IMR-90 (cell line): ENCODE data around the gene SMIM43. TPM values are rescaled to one million over a fixed set of nuclear protein-coding genes. Genes with fewer than 3 reads are reported as not detected.
A peak's percentile ranks its signal among the peaks of the same experiment; 100 is the strongest.

Source experiments
- ATAC-seq: fragments of 200-7000 bp; cut with Tn5 transposase; 2 replicates; pipeline ENCODE4 v1.9.1; 2020; ENCODE audit warnings: low read depth, mild to moderate bottlenecking, moderate library complexity
- BruUV-seq: library from RNA; stranded (reverse); fragments of 400-500 nt; replicated peaks from 2 replicates; lab custom pipeline; 2021; lab: Mats Ljungman, UMichigan
- CTCF ChIA-PET: fragments of 300-600 bp; formaldehyde crosslinking; extraction: SDS; loops from one replicate; lab custom pipeline; 2021; ENCODE audit warnings: antibody characterized with exemption; lab: Yijun Ruan, JAX
- POLR2A ChIA-PET: fragments of 300-600 bp; sonication (Branson Sonifier 250); formaldehyde crosslinking; loops from one replicate; lab custom pipeline; 2022; ENCODE audit warnings: antibody characterized with exemption; ENCODE audit not compliant: unreplicated experiment; lab: Charles Lee
- DNase-seq: peaks from one replicate; pipeline ENCODE4 v3.0.0; 2013
- H2AFZ ChIP-seq: replicated peaks from 2 replicates; pipeline ENCODE3; 2013; ENCODE audit warnings: low read length, mild to moderate bottlenecking; ENCODE audit not compliant: poor library complexity
- H2AK5ac ChIP-seq: 2 replicates; pipeline ENCODE4 v1.6.1; 2013; ENCODE audit warnings: low read depth, low read length, inconsistent platforms
- H2AK9ac ChIP-seq: replicated peaks from 2 replicates; pipeline ENCODE3; 2013; ENCODE audit warnings: mild to moderate bottlenecking, low read depth, low read length, moderate library complexity; ENCODE audit not compliant: poor library complexity
- H2BK120ac ChIP-seq: 2 replicates; pipeline ENCODE4 v1.6.1; 2013; ENCODE audit warnings: low read depth, low read length, inconsistent platforms
- H2BK15ac ChIP-seq: 3 replicates; pipeline ENCODE4 v1.6.1; 2013; ENCODE audit warnings: low read depth, low read length, inconsistent platforms
- H2BK20ac ChIP-seq: 2 replicates; pipeline ENCODE4 v1.6.1; 2013; ENCODE audit warnings: low read depth, mild to moderate bottlenecking, inconsistent platforms, low read length, moderate library complexity
- H2BK5ac ChIP-seq: 2 replicates; pipeline ENCODE4 v1.6.1; 2013; ENCODE audit warnings: mild to moderate bottlenecking, low read depth, low read length, inconsistent platforms; ENCODE audit not compliant: poor library complexity, severe bottlenecking
- H3K14ac ChIP-seq: replicated peaks from 2 replicates; pipeline ENCODE4 v1.6.1; 2013; ENCODE audit warnings: low read depth, low read length, inconsistent platforms
- H3K18ac ChIP-seq: 2 replicates; pipeline ENCODE4 v1.6.1; 2013; ENCODE audit warnings: low read depth, low read length, control low read depth
- H3K23ac ChIP-seq: 2 replicates; pipeline ENCODE4 v1.6.1; 2013; ENCODE audit warnings: low read depth, low read length, inconsistent platforms
- H3K27ac ChIP-seq: 2 replicates; pipeline ENCODE4 v1.5.1; 2013; ENCODE audit warnings: mild to moderate bottlenecking, control low read depth, low read length; ENCODE audit not compliant: insufficient read depth
- H3K27me3 ChIP-seq: 2 replicates; pipeline ENCODE4 v1.6.1; 2013; ENCODE audit warnings: low read length; ENCODE audit not compliant: control insufficient read depth, insufficient read depth
- H3K36me3 ChIP-seq: 2 replicates; pipeline ENCODE4 v1.6.1; 2013; ENCODE audit warnings: low read length, mixed read lengths; ENCODE audit not compliant: control insufficient read depth, insufficient read depth
- H3K4ac ChIP-seq: 2 replicates; pipeline ENCODE4 v1.6.1; 2013; ENCODE audit warnings: low read depth, low read length, inconsistent platforms
- H3K4me1 ChIP-seq: 2 replicates; pipeline ENCODE4 v1.6.1; 2013; ENCODE audit warnings: low read length, mixed read lengths; ENCODE audit not compliant: control insufficient read depth, insufficient read depth
- H3K4me2 ChIP-seq: 2 replicates; pipeline ENCODE4 v1.6.1; 2013; ENCODE audit warnings: low read depth, mild to moderate bottlenecking, control low read depth, low read length, moderate library complexity
- H3K4me3 ChIP-seq: 2 replicates; pipeline ENCODE4 v1.5.1; 2013; ENCODE audit warnings: low read depth, mild to moderate bottlenecking, control low read depth, low read length, moderate library complexity; ENCODE audit not compliant: insufficient read depth
- H3K56ac ChIP-seq: 2 replicates; pipeline ENCODE4 v1.6.1; 2013; ENCODE audit warnings: low read length, inconsistent platforms; ENCODE audit not compliant: insufficient read depth; ENCODE audit errors: extremely low read depth
- H3K79me1 ChIP-seq, 2 experiments: 2 replicates each; pipeline ENCODE4 v1.6.1; 2013; ENCODE audit warnings: low read length in 2 of 2, inconsistent platforms in 1 of 2, low read depth in 1 of 2
- H3K9ac ChIP-seq: 2 replicates; pipeline ENCODE4 v1.6.1; 2013; ENCODE audit warnings: low read depth, low read length, control low read depth
- H3K9me1 ChIP-seq: 2 replicates; pipeline ENCODE4 v1.6.1; 2013; ENCODE audit warnings: low read length, inconsistent platforms; ENCODE audit not compliant: insufficient read depth
- H3K9me3 ChIP-seq: 2 replicates; pipeline ENCODE4 v1.6.1; 2013; ENCODE audit warnings: low read length; ENCODE audit not compliant: control insufficient read depth, insufficient read depth
- H4K20me1 ChIP-seq: 2 replicates; pipeline ENCODE4 v1.6.1; 2013; ENCODE audit warnings: low read length, inconsistent platforms; ENCODE audit not compliant: insufficient read depth
- H4K5ac ChIP-seq: 2 replicates; pipeline ENCODE4 v1.6.1; 2013; ENCODE audit warnings: mild to moderate bottlenecking, low read depth, low read length, control low read depth
- H4K8ac ChIP-seq, 2 experiments: 2 replicates each; pipeline ENCODE4 v1.6.1; 2013; ENCODE audit warnings: low read depth in 2 of 2, low read length in 2 of 2, control low read depth in 1 of 2, inconsistent platforms in 1 of 2
- H4K91ac ChIP-seq: 2 replicates; pipeline ENCODE4 v1.6.1; 2013; ENCODE audit warnings: low read depth, low read length, inconsistent platforms; ENCODE audit not compliant: insufficient read depth
- BHLHE40 ChIP-seq: fragments of 150-350 bp; IDR thresholded peaks from 2 replicates; pipeline ENCODE4 v1.6.1; 2016; ENCODE audit warnings: mild to moderate bottlenecking, low read depth, low read length
- CEBPB ChIP-seq: IDR thresholded peaks from 2 replicates; pipeline ENCODE4 v1.6.1; 2012; ENCODE audit warnings: low read depth, low read length, improper control_type of control experiment
- CHD1 ChIP-seq: IDR thresholded peaks from 2 replicates; pipeline ENCODE4 v1.6.1; 2012; ENCODE audit warnings: low read depth, low read length, improper control_type of control experiment
- CTCF ChIP-seq: conservative IDR thresholded peaks from 2 replicates; pipeline ENCODE4 v1.5.1; 2012; ENCODE audit warnings: mild to moderate bottlenecking, low read depth, low read length, improper control_type of control experiment
- ELK1 ChIP-seq: fragments of 150-350 bp; IDR thresholded peaks from 2 replicates; pipeline ENCODE4 v1.6.1; 2016; ENCODE audit warnings: low read depth, mild to moderate bottlenecking, low read length, moderate library complexity, borderline replicate concordance
- FOS ChIP-seq: fragments of 150-350 bp; IDR thresholded peaks from 2 replicates; pipeline ENCODE4 v1.6.1; 2016; ENCODE audit warnings: low read depth, low read length
- MAFK ChIP-seq: IDR thresholded peaks from 2 replicates; pipeline ENCODE4 v1.6.1; 2012; ENCODE audit warnings: low read depth, low read length, improper control_type of control experiment
- MAZ ChIP-seq: IDR thresholded peaks from 2 replicates; pipeline ENCODE4 v1.6.1; 2012; ENCODE audit warnings: low read depth, mild to moderate bottlenecking, low read length, improper control_type of control experiment, moderate library complexity, borderline replicate concordance
- MXI1 ChIP-seq: IDR thresholded peaks from 2 replicates; pipeline ENCODE4 v1.6.1; 2012; ENCODE audit warnings: low read depth, mild to moderate bottlenecking, low read length, moderate library complexity, borderline replicate concordance
- NFE2L2 ChIP-seq: fragments of 150-350 bp; IDR thresholded peaks from 2 replicates; pipeline ENCODE4 v1.6.1; 2016; ENCODE audit warnings: low read depth, mild to moderate bottlenecking, low read length
- POLR2A ChIP-seq: IDR thresholded peaks from 2 replicates; pipeline ENCODE4 v1.6.1; 2012; ENCODE audit warnings: mild to moderate bottlenecking, low read depth, low read length
- RAD21 ChIP-seq: IDR thresholded peaks from 2 replicates; pipeline ENCODE4 v1.6.1; 2012; ENCODE audit warnings: low read length, improper control_type of control experiment
- RCOR1 ChIP-seq: IDR thresholded peaks from 2 replicates; pipeline ENCODE4 v1.6.1; 2012; ENCODE audit warnings: mild to moderate bottlenecking, low read length, improper control_type of control experiment; ENCODE audit not compliant: insufficient replicate concordance
- RFX5 ChIP-seq: IDR thresholded peaks from 2 replicates; pipeline ENCODE4 v1.8.0; 2012; ENCODE audit warnings: low read depth, mild to moderate bottlenecking, low read length, moderate library complexity
- SMC3 ChIP-seq: fragments of 150-350 bp; IDR thresholded peaks from 2 replicates; pipeline ENCODE4 v1.6.1; 2016; ENCODE audit warnings: low read depth, mild to moderate bottlenecking, antibody characterized with exemption, low read length, moderate library complexity
- USF2 ChIP-seq: fragments of 150-350 bp; IDR thresholded peaks from 2 replicates; pipeline ENCODE4 v1.6.1; 2017; ENCODE audit warnings: mild to moderate bottlenecking, antibody characterized with exemption, low read length, low read depth
- WGBS, 2 experiments: methylation state at CpG; one replicate each; pipeline versions ENCODE4 v1.1.5 to v1.1.7; 2013; ENCODE audit warnings: missing lambda C conversion rate in 2 of 2; ENCODE audit not compliant: insufficient read length in 1 of 2; ENCODE audit errors: extremely low coverage in 2 of 2; 5-methylcytosine and 5-hydroxymethylcytosine counted together
- dilution Hi-C: fragments of 300-500 bp; cut with HindIII; formaldehyde crosslinking; loops from one replicate; pipeline ENCODE4 v1.14.3; 2018; ENCODE audit warnings: low sequenced_read_pairs; ENCODE audit not compliant: unreplicated experiment
- in situ Hi-C: fragments of 300-500 bp; cut with MboI; formaldehyde crosslinking; loops from 3 replicates; pipeline ENCODE4 v1.14.3; 2019; ENCODE audit warnings: low sequenced_read_pairs, inconsistent platforms, mixed read lengths
- intact Hi-C: fragments of 100-400 bp; cut with micrococcal nuclease; formaldehyde crosslinking; loops from 2 replicates; pipeline ENCODE4 v1.10.0; 2022
- polyA plus RNA-seq, 3 experiments: library from polyadenylated mRNA; depleted of rRNA; stranded (reverse); fragments of >200 nt; gene quantifications; 2 replicates each; pipeline ENCODE4 v1.2.3, GENCODE V29; 2012; ENCODE audit warnings: low replicate concordance in 1 of 3
- total RNA-seq: library from RNA; depleted of rRNA; stranded (reverse); fragments of >200 nt; gene quantifications from 2 replicates; pipeline ENCODE4 v1.2.3, GENCODE V29; 2012

Gene SMIM43
- total and polyA plus RNA-seq, 2 of the 4 experiments (the other 2 are of a cell fraction), result 1.4 to 2.8 TPM

- intact Hi-C loops, result no loop called here
- Histone ChIP-seq H2AFZ (no peak overlapping the region), H3K9ac (no peak overlapping the region), H2AK5ac (no peak overlapping the region), H3K4me1 (peaks cover 10% of the 10 kb centered on the region), H3K4me3 (no peak overlapping the region), H3K79me1 (peaks cover 0 to 15% of the 10 kb centered on the region in 2 experiments; a peak in 2 of 4 replicates), H2BK20ac (peak overlapping the region; percentile 72), H4K20me1 (no peaks in the 10 kb centered on the region), H3K18ac (peak overlapping the region; percentile 58; the same call in 1 of the 2 replicates), H3K9me3 (peaks cover 3% of the 10 kb centered on the region; the same call in 1 of the 2 replicates), H3K27ac (no peak overlapping the region), H3K36me3 (no peaks in the 10 kb centered on the region), H3K14ac (no peak overlapping the region), H2BK15ac (peak overlapping the region; percentile 75; the same call in 2 of the 3 replicates), H2BK5ac (peak overlapping the region; percentile 78), H3K9me1 (peaks cover 12% of the 10 kb centered on the region), H3K56ac (no peak overlapping the region), H2BK120ac (peak overlapping the region; percentile 87), H3K4ac (peak overlapping the region; percentile 75; the same call in 1 of the 2 replicates), H4K91ac (no peak overlapping the region), H3K4me2 (no peak overlapping the region), H3K23ac (no peak overlapping the region), H4K8ac (no peak overlapping the region), H3K27me3 (no peaks in the 10 kb centered on the region), H2AK9ac (no peak overlapping the region), H4K5ac (no peak overlapping the region)
- in situ Hi-C loops, result no loop called here
- ChIA-PET POLR2A (no interaction called here), CTCF (no interaction called here)
- DNase-seq (no peak), ATAC-seq (no peak)
- no TSS peak for BruUV-seq
- dilution Hi-C loops, result no loop called here
- WGBS, 2 experiments, result 100% methylated on average over 1 of the region's 1 CpG; no CpG with 5 or more reads in 1 of the 2 experiments
- TF ChIP-seq ELK1 (no peak), CTCF (no peak), MAZ (no peak), RAD21 (no peak), NFE2L2 (no peak), CEBPB (no peak), BHLHE40 (no peak), USF2 (no peak), RFX5 (no peak), POLR2A (no peak), SMC3 (no peak), CHD1 (no peak), FOS (no peak), MXI1 (no peak), RCOR1 (no peak), MAFK (no peak)
These were observed 18.2 kb upstream of the SMIM43 start for GRCh38 chr4:121783210-121783609.
